Activated T-helper 2 cell treated with anti-CD3 and anti-CD28 coated beads, Interferon-gamma antibody, Interleukin-2, Interleukin-4, amounts not matched to agents 10 μg/mL and 5 μg/mL and 100 μg/mL, durations not matched to agents 14 hours and 24 hours and 36 hours (primary cell): Measurements from ENCODE around the gene CYYR1. TPM values are rescaled to one million over a fixed set of nuclear protein-coding genes. Genes with fewer than 3 reads are reported as not detected.

Source experiments
- DNase-seq: peaks from one replicate; pipeline ENCODE4 v3.0.0; 2021; ENCODE audit warnings: low spot score
- H3K27ac Mint-ChIP-seq: one replicate; pipeline ENCODE4 v1.8.0; 2021; ENCODE audit warnings: mixed read lengths
- H3K27me3 Mint-ChIP-seq: one replicate; pipeline ENCODE4 v1.8.0; 2021; ENCODE audit warnings: low read depth, mixed read lengths
- H3K36me3 Mint-ChIP-seq: one replicate; pipeline ENCODE4 v1.8.0; 2021; ENCODE audit warnings: low read depth, mixed read lengths
- H3K4me1 Mint-ChIP-seq: one replicate; pipeline ENCODE4 v1.8.0; 2021; ENCODE audit warnings: low read depth, mixed read lengths
- H3K4me3 Mint-ChIP-seq: one replicate; pipeline ENCODE4 v1.8.0; 2021; ENCODE audit warnings: low read depth, mild to moderate bottlenecking, moderate library complexity, mixed read lengths
- H3K9me3 Mint-ChIP-seq: one replicate; pipeline ENCODE4 v1.8.0; 2021; ENCODE audit warnings: mixed read lengths
- intact Hi-C: fragments of 100-400 bp; cut with micrococcal nuclease; formaldehyde crosslinking; loops from one replicate; pipeline ENCODE4 v1.15.1; 2023
- total RNA-seq: library from RNA; stranded (reverse); gene quantifications from 2 replicates; pipeline ENCODE4 v1.2.3, GENCODE V29; 2022

The CYYR1 gene
- total RNA-seq, 1 donor from 2014 or later, result 0.07 TPM

GRCh38 chr21:26443291-26443690 is 129.8 kb downstream of the CYYR1 start:
- intact Hi-C loops, result no loop called here
- Mint-ChIP-seq H3K9me3 (peaks cover 12% of the 10 kb centered on the region), H3K36me3 (no peaks in the 10 kb centered on the region), H3K27me3 (no peaks in the 10 kb centered on the region), H3K4me3 (no peak overlapping the region), H3K27ac (no peak overlapping the region), H3K4me1 (no peaks in the 10 kb centered on the region)
- DNase-seq, result no peak

DNA sequence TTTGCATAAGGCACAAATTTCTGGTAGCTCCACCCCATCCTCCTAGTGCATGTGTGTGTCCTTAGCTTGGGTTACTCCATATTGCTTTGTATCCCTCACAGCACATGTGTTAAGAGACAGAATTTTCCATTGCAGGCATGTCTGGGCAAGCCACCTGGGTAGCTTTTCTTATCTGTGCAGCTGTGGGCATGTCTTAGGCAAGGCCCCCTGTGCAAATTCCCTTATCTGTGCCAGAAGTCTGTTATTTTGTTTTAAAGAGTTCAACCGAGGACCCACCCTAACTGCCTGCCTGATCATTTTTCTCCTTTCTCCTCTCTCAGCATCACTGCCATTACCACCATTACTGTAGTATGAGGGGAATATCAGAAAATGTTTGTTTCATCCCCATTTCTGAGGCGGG is 131.9 kb downstream of the CYYR1 start:
- Mint-ChIP-seq H3K4me1 (no peaks in the 10 kb centered on the region), H3K9me3 (peaks cover 6% of the 10 kb centered on the region), H3K27me3 (no peaks in the 10 kb centered on the region), H3K27ac (no peak overlapping the region), H3K4me3 (no peak overlapping the region), H3K36me3 (no peaks in the 10 kb centered on the region)
- DNase-seq, result no peak
- intact Hi-C loops, result no loop called here

DNA sequence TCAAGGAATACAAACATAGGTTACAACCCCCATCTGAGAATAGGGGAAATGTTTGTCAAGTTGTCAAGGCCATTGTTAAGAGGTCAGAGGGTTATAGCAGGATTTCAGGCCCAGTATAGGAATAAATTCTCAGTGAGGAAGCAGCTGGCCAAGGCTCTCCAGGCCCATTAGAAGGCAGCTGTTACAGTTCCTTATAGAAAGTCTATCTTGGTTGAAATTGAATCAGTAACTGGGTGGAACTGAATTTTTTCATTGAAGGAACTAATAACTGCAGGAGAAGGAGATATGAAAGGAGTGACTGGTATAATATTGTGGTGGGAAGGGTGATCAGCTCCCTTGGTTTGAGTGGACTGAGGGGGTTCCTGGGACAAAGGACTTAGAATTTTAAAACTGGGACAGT is 134.1 kb downstream of the CYYR1 start:
- no peak overlapping the region for H3K4me3 Mint-ChIP-seq
- H3K27ac Mint-ChIP-seq, result no peak overlapping the region
- no peaks in the 10 kb centered on the region for H3K27me3 Mint-ChIP-seq
- no peaks in the 10 kb centered on the region for H3K36me3 Mint-ChIP-seq
- H3K4me1 Mint-ChIP-seq, result no peaks in the 10 kb centered on the region
- DNase-seq, result no peak
- H3K9me3 Mint-ChIP-seq, result peaks cover 6% of the 10 kb centered on the region
- intact Hi-C loops, result no loop called here

GRCh38 chr21:26437326-26438009 is 135.6 kb downstream of the CYYR1 start:
- H3K27me3 Mint-ChIP-seq, result no peaks in the 10 kb centered on the region
- no peak for DNase-seq
- H3K4me1 Mint-ChIP-seq, result no peaks in the 10 kb centered on the region
- peaks cover 6% of the 10 kb centered on the region for H3K9me3 Mint-ChIP-seq
- no peak overlapping the region for H3K4me3 Mint-ChIP-seq
- intact Hi-C loops, result no loop called here
- no peaks in the 10 kb centered on the region for H3K36me3 Mint-ChIP-seq
- no peak overlapping the region for H3K27ac Mint-ChIP-seq

DNA sequence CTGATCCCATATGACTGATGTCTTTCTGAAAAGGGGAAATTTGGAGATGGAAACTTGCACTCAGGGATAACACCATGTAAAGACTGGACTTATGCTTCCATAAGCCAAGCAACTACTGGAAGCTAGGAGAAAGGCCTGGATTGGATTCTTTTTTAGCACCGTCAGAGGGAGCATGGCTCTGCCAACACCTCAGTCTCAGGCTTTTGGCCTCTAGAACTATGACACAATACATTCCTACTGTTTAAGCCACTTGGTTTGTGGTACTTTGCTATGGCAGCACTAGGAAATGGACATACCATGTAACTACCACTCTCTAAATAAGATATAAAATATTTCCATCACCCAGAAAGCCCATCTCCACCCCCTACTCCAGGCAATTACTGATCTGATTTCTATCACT is 139.7 kb downstream of the CYYR1 start:
- no peaks in the 10 kb centered on the region for H3K36me3 Mint-ChIP-seq
- peaks cover 5% of the 10 kb centered on the region for H3K9me3 Mint-ChIP-seq
- H3K4me1 Mint-ChIP-seq, result peaks cover 17% of the 10 kb centered on the region
- H3K27me3 Mint-ChIP-seq, result no peaks in the 10 kb centered on the region
- intact Hi-C loops, result no loop called here
- H3K27ac Mint-ChIP-seq, result no peak overlapping the region
- H3K4me3 Mint-ChIP-seq, result no peak overlapping the region
- no peak for DNase-seq

DNA sequence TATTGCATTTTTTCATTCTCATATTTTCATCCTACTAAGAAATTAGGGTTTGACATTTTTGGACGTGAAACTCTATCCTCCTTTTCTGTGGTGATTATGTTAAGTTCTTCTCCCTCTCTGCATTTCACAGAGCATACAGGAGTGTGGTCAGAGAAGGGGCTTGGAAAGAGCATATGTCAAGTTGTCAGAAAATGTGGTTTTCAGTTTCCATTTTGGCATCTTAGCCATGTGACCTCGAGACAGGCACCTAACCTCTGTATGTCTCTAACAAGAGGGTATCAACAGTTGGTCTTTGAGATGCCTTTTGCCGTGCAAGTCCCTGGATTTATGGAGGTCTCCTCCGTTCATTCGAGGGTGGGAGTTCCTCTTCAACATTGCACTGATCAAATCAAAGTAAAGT is 140.7 kb downstream of the CYYR1 start:
- Mint-ChIP-seq H3K36me3 (no peaks in the 10 kb centered on the region), H3K27ac (no peak overlapping the region), H3K4me3 (no peak overlapping the region), H3K27me3 (no peaks in the 10 kb centered on the region), H3K9me3 (peaks cover 5% of the 10 kb centered on the region), H3K4me1 (peaks cover 17% of the 10 kb centered on the region)
- intact Hi-C loops, result no loop called here
- no peak for DNase-seq

DNA sequence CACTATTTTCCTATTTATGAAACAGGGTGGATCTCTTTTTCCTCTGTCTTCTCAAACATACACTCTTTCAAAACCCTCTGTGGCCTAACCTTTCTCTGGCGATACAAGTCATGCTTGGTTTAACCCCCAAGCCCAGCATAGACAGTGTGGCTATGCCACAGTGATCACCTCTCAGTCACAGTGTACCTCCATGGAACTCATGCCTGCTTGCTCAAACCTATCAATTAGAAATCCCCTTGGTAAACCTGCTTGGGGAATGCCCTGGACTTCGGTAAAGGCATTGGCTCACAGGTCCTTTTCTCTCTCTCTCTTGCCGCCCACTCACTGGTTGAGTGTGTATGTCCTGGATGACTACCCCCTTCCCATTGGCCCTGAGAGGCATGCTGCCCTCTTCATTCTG is 147.5 kb downstream of the CYYR1 start:
- H3K4me3 Mint-ChIP-seq, result no peak overlapping the region
- H3K36me3 Mint-ChIP-seq, result no peaks in the 10 kb centered on the region
- no peak for DNase-seq
- H3K27me3 Mint-ChIP-seq, result no peaks in the 10 kb centered on the region
- no peak overlapping the region for H3K27ac Mint-ChIP-seq
- H3K4me1 Mint-ChIP-seq, result peaks cover 7% of the 10 kb centered on the region
- H3K9me3 Mint-ChIP-seq, result peaks cover 7% of the 10 kb centered on the region
- intact Hi-C loops, result no loop called here

- H3K36me3 Mint-ChIP-seq, result no peaks in the 10 kb centered on the region
- H3K27ac Mint-ChIP-seq, result no peak overlapping the region
- peaks cover 3% of the 10 kb centered on the region for H3K4me1 Mint-ChIP-seq
- intact Hi-C loops, result no loop called here
- peaks cover 6% of the 10 kb centered on the region for H3K9me3 Mint-ChIP-seq
- H3K27me3 Mint-ChIP-seq, result no peaks in the 10 kb centered on the region
- no peak overlapping the region for H3K4me3 Mint-ChIP-seq
- DNase-seq, result no peak
These were observed 149.6 kb downstream of the CYYR1 start for GRCh38 chr21:26423511-26423910.

- H3K27ac Mint-ChIP-seq, result no peak overlapping the region
- no peak overlapping the region for H3K4me3 Mint-ChIP-seq
- H3K9me3 Mint-ChIP-seq, result peaks cover 6% of the 10 kb centered on the region
- intact Hi-C loops, result no loop called here
- peaks cover 3% of the 10 kb centered on the region for H3K4me1 Mint-ChIP-seq
- no peaks in the 10 kb centered on the region for H3K36me3 Mint-ChIP-seq
- H3K27me3 Mint-ChIP-seq, result no peaks in the 10 kb centered on the region
- DNase-seq, result no peak
These were observed 150.4 kb downstream of the CYYR1 start for GRCh38 chr21:26422706-26423105.

- peak overlapping the region; percentile 45 for H3K27ac Mint-ChIP-seq
- H3K36me3 Mint-ChIP-seq, result no peaks in the 10 kb centered on the region
- no peaks in the 10 kb centered on the region for H3K27me3 Mint-ChIP-seq
- DNase-seq, result no peak
- H3K4me3 Mint-ChIP-seq, result no peak overlapping the region
- H3K4me1 Mint-ChIP-seq, result peaks cover 3% of the 10 kb centered on the region
- intact Hi-C loops, result no loop called here
- H3K9me3 Mint-ChIP-seq, result peaks cover 6% of the 10 kb centered on the region
These were observed 150.9 kb downstream of the CYYR1 start for GRCh38 chr21:26422138-26422537.

GRCh38 chr21:26421724-26422123 is 151.4 kb downstream of the CYYR1 start:
- DNase-seq, result no peak
- peak overlapping the region; percentile 45 for H3K27ac Mint-ChIP-seq
- H3K27me3 Mint-ChIP-seq, result no peaks in the 10 kb centered on the region
- H3K36me3 Mint-ChIP-seq, result no peaks in the 10 kb centered on the region
- intact Hi-C loops, result loop anchor here (1.0 kb wide), 1 partner anchor 42 kb away; no protein-coding TSS in a partner anchor
- peaks cover 6% of the 10 kb centered on the region for H3K9me3 Mint-ChIP-seq
- no peak overlapping the region for H3K4me3 Mint-ChIP-seq
- H3K4me1 Mint-ChIP-seq, result peaks cover 3% of the 10 kb centered on the region
